IPS-18a (cell line): Measurements from ENCODE around the gene TMEM74B.
A peak's percentile ranks its signal among the peaks of the same experiment; 100 is the strongest.
"Not testable (repeated sequence)": the region's sequence is repeated elsewhere in the genome, so short reads cannot be mapped to it uniquely, and the experiment has no call there.

Experiments
- H3K27ac ChIP-seq: one replicate; pipeline ENCODE4 v1.5.1; 2013; ENCODE audit warnings: low read length
- H3K27me3 ChIP-seq: one replicate; pipeline ENCODE4 v1.6.1; 2013; ENCODE audit warnings: mild to moderate bottlenecking, low read length; ENCODE audit not compliant: control insufficient read depth, insufficient read depth
- H3K36me3 ChIP-seq: one replicate; pipeline ENCODE4 v1.6.1; 2013; ENCODE audit warnings: low read depth, low read length; ENCODE audit not compliant: control insufficient read depth
- H3K4me1 ChIP-seq: one replicate; pipeline ENCODE4 v1.6.1; 2013; ENCODE audit warnings: low read depth, low read length; ENCODE audit not compliant: control insufficient read depth
- H3K4me3 ChIP-seq: one replicate; pipeline ENCODE4 v1.5.1; 2013; ENCODE audit warnings: low read length
- H3K9ac ChIP-seq: one replicate; pipeline ENCODE4 v1.6.1; 2013; ENCODE audit warnings: mild to moderate bottlenecking, low read length, moderate library complexity
- H3K9me3 ChIP-seq: one replicate; pipeline ENCODE4 v1.6.1; 2013; ENCODE audit warnings: low read depth, low read length; ENCODE audit not compliant: control insufficient read depth

The TMEM74B gene

DNA sequence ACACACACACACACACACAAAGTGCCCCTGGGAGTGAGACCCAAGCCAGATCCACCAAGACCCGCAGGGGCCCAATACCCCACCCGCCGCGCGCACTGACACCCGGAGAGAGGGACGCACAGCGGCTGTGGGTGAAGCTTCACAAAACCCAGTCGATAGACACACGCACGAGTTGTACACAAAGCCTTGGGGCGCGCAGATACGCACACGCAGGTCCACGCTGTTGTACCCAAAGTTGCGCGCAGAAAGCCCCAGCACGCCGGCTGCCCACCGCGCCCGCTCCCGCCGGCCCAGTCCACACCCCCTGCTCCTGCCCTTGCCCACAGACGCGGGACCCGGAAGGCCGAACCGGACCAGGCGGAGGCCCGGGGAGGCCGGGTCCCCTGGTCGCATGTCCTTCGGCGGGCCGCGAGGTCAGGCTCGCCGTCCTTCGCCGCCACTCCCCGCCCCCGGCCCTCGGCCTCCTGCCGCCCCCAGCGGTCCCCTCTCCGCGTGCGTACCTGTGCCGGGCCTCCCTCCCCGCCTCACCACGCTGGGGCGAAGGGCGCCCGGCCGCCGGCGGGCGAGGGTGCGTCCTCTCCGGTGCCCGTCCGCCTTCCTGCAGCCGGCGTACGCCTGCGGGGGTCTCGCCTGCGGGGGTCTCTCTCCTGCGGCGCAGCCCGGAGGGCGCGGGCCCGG, at the start of gene TMEM74B:
Gene TMEM74B (minus strand): TSS at position 344 of the 678 bp plus-strand sequence. CDS start 1,180 bp downstream, outside the sequence.
- Histone ChIP-seq H3K9ac (no peak within 1 kb of the TSS), H3K9me3 (no peaks in the 10 kb centered on the region), H3K4me3 (peak within 1 kb of the TSS; percentile 51), H3K27me3 (peaks cover 37% of the 10 kb centered on the region), H3K4me1 (peaks cover 12% of the 10 kb centered on the region), H3K36me3 (no peaks in the 10 kb centered on the region), H3K27ac (no peak within 1 kb of the TSS)

DNA sequence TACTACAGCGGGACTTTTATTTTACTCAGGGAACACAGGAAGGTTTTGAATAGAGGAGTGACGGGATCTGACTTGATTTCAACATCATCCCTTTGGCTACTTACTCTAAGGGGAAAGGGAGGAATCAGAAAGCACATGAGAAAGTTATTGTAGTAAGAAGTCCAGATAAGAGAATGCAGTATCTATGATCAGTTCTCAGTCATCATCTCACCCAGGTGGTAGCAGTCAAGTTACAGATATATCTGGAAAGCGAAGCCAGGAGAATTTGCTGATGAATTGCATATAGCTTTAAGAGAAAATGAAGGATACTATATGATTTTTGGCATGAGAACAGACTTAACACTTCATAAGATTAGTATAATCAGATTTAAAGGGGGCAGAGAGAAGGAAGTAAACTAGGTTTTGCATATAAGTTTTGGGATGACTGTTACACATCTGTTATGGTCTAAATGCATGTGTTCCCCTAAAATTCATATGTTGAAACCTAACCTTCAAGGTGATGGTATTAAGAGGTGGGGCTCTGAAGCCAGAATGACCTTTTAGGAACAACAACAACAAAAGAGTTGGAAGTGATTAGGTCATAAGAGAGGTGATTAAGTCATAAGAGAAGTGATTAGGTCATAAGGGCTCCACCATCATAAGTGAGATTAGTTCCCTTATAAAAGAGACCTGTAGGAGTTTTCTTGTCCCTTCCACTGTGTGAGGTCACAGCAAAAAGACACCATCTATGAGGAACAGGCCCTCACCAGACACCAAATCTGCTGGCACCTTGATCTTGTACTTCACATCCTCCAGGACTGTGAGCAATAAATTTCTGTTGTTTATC, 47.7 kb upstream of the TMEM74B start:
- Histone ChIP-seq H3K4me1 (no peaks in the 10 kb centered on the region), H3K36me3 (no peaks in the 10 kb centered on the region), H3K9me3 (no peaks in the 10 kb centered on the region), H3K27me3 (peaks cover 16% of the 10 kb centered on the region), H3K27ac (no peak overlapping the region), H3K9ac (no peak overlapping the region), H3K4me3 (no peak overlapping the region)

DNA sequence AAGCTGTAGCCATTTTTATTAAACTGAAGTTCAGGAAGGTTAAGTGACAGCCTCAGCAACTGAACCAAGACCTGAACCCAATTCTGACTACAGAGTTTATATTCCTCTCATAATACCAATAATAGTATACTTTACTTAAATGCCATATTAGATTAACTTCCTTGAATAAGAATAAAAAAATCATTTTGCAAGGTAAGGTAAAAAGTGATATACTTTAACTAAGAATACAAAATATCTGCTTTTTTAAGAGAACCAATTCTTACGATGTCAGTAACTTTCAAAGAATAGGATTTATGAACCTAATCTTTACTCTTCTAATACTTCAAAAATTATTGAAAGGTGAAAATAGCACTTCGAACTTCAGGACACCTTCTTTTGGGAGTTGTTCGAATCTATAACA, 44.8 kb upstream of the TMEM74B start:
- Histone ChIP-seq H3K36me3 (no peaks in the 10 kb centered on the region), H3K27ac (no peak overlapping the region), H3K9ac (no peak overlapping the region), H3K9me3 (no peaks in the 10 kb centered on the region), H3K27me3 (peaks cover 33% of the 10 kb centered on the region), H3K4me1 (no peaks in the 10 kb centered on the region), H3K4me3 (no peak overlapping the region)

DNA sequence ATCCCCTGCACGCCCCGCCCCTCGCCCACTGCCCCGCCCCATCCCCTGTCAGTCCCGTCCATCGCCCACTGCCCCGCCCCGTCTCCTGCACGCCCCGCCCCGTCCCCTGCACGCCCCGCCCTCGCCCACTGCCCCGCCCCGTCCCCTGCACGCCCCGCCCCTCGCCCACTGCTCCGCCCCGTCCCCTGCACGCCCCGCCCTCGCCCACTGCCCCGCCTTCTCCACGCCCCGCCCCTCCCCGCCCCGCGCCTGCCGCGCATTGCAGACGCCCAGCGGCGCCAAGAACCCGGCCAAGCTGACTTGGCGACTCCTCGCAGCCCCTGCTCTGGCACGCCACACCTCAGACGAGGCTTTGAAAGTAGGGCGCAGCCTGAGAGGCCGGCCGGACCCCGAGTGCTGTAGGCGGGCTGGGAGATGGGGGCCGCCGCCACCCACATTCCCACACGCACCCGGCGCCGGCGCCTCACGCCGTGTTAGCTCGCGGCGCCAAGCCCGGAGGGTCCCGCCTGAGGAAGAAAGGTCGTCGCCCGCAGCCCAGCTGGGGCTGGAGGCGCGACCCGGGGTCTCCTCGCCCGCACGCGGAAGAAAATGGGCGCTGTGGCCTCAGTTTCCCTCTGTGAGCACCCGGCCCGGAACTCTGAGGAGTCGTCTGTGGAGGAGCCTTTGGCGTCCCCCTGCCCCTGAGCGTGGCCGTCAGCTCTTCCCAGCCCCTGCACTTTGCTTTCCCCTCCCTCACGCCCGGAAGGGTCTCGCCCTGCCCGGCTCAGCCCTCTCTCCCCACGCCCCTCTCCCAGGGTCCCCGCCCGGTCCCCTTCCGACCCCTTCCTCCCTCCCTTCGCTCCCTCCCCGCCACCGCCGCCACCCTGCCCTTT, 41.2 kb upstream of the TMEM74B start, which contains the start of gene RAD21L1:
Gene RAD21L1 (plus strand): TSS at position 262 of the 872 bp plus-strand sequence. CDS start 2,410 bp downstream, outside the sequence.
- Histone ChIP-seq H3K4me1 (no peaks in the 10 kb centered on the region), H3K27me3 (peaks cover 38% of the 10 kb centered on the region), H3K4me3 (peak within 1 kb of the TSS; percentile 69), H3K36me3 (no peaks in the 10 kb centered on the region), H3K9ac (peak within 1 kb of the TSS; percentile 50), H3K9me3 (no peaks in the 10 kb centered on the region), H3K27ac (no peak within 1 kb of the TSS)

DNA sequence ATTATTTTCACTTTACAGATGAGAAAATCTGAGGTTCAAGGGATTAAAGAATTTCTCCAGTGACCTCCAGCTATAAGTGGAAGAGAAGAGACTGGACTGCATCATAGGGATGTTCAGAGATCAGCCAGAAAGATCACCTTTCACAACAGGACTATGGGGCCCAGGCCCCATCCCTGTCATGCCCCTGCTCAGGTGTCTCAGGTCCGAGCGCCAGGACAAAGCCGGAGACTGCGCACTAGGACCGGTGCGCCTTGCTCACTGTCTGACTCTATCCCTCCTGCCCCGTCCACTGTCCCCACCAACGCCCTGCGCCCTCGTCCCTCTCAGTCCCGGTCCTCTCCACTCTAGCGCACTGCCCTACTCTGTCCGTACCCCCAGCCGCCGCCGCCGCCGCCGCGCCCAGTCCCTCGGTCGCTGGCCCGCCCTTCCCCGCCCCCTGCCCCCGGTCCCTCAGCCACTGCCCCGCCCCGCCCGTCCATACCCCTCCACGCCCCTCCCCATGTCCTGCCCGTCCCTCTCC, 40.5 kb upstream of the TMEM74B start:
- Histone ChIP-seq H3K4me3 (peak overlapping the region; percentile 58), H3K36me3 (no peaks in the 10 kb centered on the region), H3K9me3 (no peaks in the 10 kb centered on the region), H3K9ac (no peak overlapping the region), H3K27me3 (peaks cover 38% of the 10 kb centered on the region), H3K4me1 (no peaks in the 10 kb centered on the region), H3K27ac (no peak overlapping the region)

DNA sequence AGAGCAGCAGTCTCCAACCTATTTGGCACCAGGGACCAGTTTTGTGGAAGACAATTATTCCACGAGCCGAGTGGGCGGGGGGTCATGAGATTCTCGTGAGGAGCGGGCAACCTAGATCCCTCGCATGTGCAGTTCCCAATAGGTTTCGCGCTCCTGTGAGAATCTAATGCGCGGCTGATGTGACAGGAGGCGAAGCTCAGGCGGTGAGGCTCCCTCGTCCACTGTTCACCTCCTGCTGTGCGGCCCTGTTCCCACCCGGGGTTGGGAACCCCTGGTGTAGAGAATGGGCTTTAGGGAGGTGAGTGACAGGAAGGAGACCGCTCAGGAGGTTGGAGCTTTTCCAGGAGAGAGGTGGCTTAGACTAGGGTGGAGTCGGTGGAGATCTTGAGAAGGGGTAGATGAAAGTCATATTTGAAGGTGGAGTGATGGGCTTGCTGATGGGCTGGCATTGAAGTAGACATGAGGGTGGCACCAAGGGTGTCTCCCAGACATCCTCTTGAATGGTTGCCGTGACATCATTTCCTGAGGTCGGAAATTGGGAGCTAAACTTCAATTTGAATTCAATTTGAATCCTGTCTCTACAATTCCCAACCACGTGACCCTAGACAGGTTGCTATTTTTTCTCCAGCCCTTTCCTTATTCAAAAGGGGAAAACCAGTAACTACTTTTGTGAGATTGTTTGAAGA, 39.6 kb upstream of the TMEM74B start:
- H3K4me1 ChIP-seq, result no peaks in the 10 kb centered on the region
- H3K4me3 ChIP-seq, result no peak overlapping the region

DNA sequence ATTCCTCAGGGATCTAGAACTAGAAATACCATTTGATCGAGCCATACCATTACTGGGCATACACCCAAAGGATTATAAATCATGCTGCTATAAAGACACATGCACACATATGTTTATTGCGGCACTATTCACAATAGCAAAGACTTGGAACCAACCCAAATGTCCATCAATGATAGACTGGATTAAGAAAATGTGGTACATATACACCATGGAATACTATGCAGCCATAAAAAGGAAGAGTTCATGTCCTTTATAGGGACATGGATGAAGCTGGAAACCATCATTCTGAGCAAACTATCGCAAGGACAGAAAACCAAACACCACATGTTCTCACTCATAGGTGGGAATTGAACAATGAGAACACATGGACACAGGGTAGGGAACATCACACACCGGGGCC, 38.0 kb upstream of the TMEM74B start:
- H3K27me3 ChIP-seq, result peaks cover 24% of the 10 kb centered on the region
- not testable (repeated sequence) for H3K9ac ChIP-seq, H3K4me3 ChIP-seq, H3K4me1 ChIP-seq, H3K9me3 ChIP-seq, H3K27ac ChIP-seq, H3K36me3 ChIP-seq

More for the DNA sequence above, 39.6 kb upstream of the TMEM74B start:
- Histone ChIP-seq H3K9ac (no peak overlapping the region), H3K27me3 (peaks cover 38% of the 10 kb centered on the region), H3K9me3 (no peaks in the 10 kb centered on the region), H3K27ac (no peak overlapping the region), H3K36me3 (no peaks in the 10 kb centered on the region)

DNA sequence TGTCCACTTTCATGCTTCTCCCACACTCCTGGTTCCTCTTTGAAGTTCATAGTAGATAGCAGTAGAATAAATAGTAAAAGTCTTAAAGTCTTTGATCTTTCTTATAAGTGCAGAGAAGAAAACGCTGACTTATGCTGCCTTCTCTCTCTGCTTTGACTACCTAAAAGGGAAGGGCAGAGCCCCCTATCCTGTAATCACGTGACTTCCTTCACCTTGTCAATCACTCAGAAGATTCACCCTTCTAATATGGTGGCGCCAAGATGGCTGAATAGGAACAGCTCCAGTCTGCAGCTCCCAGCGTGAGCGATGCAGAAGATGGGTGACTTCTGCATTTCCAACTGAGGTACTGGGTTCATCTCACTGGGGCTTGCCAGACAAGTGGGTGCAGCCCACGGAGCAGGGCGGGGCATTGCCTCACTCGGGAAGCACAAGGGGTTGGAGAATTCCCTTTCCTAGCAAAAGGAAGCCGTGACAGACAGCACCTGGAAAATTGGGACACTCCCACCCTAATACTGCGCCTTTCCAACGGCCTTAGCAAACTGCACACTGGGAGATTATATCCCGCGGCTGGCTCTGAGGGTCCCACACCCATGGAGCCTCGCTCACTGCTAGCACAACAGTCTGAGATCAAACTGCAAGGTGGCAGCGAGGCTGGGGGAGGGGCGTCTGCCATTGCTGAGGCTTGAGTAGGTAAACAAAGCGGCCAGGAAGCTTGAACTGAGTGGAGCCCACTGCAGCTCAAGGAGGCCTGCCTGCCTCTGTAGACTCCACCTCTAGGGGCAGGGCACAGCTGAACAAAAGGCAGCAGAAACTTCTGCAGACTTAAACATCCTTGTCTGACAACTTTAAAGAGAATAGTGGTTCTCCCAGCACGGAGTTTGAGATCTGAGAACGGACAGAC, 32.0 kb upstream of the TMEM74B start:
- H3K4me1 ChIP-seq, H3K4me3 ChIP-seq, H3K27ac ChIP-seq, H3K36me3 ChIP-seq, H3K9me3 ChIP-seq, H3K9ac ChIP-seq, H3K27me3 ChIP-seq: not testable (repeated sequence)

DNA sequence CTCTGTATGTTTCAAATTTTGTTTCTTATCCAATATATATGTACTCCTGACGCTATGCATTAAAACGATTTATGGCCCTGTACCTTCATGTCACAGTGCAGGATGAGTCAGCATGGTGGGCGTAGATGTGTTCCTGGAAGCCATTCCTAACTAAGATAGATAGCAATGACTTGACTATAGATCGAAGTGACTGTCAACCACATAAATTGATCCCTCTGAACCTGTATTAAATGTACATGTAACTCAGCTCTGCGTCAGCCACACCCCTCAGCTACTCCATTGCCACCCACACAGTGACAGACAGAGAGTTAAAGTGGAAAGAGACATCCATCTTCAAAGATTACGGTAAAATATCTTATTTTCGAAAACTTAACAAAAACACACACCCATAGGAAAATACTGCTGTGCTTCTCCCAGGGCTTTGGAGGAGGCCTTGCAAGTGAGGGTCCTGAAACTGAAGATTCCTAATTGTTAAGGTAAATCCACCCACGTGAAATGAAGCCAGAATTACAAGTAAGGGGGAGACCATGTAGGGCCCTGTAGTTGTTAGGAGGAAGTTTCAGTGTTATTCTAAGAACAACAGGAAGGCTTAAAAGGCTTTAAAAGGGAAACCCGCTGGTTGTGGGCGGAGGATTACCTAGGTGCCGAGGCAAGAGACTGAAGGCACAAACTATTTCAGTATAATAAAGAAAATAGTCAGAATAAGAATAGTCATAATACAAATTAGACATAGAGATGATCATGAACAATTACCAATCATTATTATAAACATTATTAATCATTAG, 30.8 kb upstream of the TMEM74B start:
- Histone ChIP-seq H3K4me3 (no peak overlapping the region), H3K4me1 (peaks cover 9% of the 10 kb centered on the region), H3K27me3 (peaks cover 6% of the 10 kb centered on the region), H3K27ac (no peak overlapping the region), H3K9ac (no peak overlapping the region), H3K9me3 (no peaks in the 10 kb centered on the region), H3K36me3 (no peaks in the 10 kb centered on the region)
